ENCODE measurements around the gene OGDH.
"Not testable (repeated sequence)": the region's sequence is repeated elsewhere in the genome, so short reads cannot be mapped to it uniquely, and the experiment has no call there.

OGDH gene

DNA sequence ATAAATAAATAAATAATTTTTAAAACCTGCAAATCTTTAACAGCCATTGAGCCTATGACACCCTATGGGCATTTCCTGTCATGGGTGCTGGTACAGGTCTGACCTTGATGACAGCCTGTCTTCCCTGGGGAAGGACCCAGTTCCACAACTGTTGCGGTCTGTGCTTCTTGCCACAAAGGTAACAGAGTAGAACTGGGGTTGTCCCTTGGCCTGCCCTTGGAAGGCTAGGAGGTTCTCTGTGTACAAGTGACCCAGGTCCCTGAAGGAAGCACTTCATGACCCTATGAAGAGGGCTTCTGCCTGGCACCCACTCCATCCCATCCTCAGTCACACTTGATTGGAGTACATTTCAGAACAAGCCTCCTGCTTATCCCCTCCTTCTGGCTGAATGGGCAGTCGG, 66.9 kb downstream of the OGDH start:
- no peak for DNase-seq (ENCODE audit: low spot score)

GRCh38 chr7:44673771-44674170, 67.3 kb downstream of the OGDH start:
- DNase-seq (ENCODE audit: low spot score) = no peak

DNA sequence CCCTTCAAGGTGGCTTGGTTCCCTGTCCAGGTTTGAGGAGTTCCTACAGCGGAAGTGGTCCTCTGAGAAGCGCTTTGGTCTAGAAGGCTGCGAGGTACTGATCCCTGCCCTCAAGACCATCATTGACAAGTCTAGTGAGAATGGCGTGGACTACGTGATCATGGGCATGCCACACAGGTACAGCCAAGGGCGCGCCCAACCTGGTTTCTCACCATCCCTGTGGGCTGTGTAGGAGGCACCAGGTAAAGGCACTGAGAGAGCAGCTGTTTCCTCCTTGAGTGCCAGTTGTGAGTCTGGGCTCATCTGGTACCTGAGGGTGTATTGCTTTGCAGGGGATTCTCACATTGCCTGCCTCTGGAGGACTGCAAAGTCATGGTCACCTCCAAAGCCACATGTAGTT, 68.0 kb downstream of the OGDH start:
- DNase-seq (ENCODE audit: low spot score) = no peak

GRCh38 chr7:44676776-44677175, 70.3 kb downstream of the OGDH start:
- no peak for DNase-seq (ENCODE audit: low spot score)

- DNase-seq (ENCODE audit: low spot score) = no peak
Measured at GRCh38 chr7:44678101-44678470, 71.7 kb downstream of the OGDH start.

DNA sequence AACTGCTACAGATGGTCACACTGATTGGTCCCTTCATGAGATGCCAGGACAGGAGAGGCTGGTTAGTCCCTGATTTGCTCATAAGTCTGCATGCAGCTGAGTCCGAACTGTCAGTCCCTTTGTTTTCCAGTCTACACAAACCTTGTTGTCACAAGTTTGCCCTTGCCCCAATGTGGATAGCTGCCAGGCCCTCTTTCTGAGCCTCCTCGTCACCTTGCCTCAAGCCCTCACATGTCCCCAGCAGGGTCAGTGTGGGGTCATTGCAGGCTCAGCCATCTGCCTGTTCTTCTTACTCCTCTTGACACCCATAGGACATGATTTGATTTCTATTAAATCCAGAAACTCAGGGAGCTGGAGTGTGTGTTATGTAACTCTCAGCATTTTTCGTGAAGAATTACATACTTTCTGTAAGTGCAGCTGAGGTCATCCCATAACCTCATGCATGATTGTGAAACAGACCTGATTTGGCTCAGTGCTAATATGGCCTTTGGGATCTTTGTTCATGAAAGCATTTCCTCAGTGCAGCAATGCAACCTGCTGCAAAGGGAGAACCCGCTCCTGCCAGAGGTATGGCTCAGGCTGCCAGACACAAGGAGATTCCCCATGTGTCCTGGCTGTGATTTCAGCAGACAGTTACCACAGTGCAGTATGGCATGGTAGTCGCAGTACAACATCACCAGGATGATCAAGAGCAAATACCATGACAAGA, 72.2 kb downstream of the OGDH start:
- no peak for DNase-seq (ENCODE audit: low spot score)

DNA sequence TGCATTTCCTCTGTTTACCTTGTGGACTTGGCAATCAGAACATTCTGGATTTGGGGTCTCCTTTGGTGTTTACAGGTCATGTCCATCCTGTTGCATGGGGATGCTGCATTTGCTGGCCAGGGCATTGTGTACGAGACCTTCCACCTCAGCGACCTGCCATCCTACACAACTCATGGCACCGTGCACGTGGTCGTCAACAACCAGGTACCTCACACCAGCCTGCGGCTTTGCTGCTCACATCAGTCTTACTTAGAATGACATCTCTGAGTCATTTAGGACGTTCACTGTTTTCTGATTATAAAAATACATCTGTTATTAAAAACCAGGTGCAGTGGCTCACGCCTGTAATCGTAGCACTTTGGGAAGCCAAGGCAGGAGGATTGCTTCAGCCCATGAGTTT, 75.2 kb downstream of the OGDH start:
- DNase-seq (ENCODE audit: low spot score) = no peak

DNA sequence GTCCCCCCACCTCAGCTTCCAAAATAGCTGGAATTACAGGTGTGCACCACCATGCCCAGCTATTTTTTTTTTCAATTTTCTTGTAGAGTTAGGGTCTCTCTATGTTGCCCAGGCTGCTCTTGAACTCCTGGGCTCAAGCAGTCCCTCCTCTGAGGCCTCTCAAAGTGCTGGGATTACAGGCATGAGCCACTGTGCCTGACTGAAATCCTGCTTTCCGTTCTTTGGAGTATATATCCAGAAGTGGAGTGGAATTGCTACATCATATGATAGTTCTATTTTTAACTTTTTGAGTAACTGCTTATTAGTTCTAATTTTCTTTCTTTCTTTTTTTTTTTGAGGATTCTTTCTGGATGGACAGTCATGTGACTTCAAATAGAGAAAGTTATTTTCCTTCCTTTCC, 79.3 kb downstream of the OGDH start:
- DNase-seq (ENCODE audit: low spot score) = no peak

- no peak for DNase-seq (ENCODE audit: low spot score)
Measured at GRCh38 chr7:44689427-44689826, 83.0 kb downstream of the OGDH start.

- no peak for DNase-seq (ENCODE audit: low spot score)
Measured at GRCh38 chr7:44693641-44694313, 87.3 kb downstream of the OGDH start.

GRCh38 chr7:44694326-44694725, 87.9 kb downstream of the OGDH start:
- DNase-seq (ENCODE audit: low spot score) = no peak

DNA sequence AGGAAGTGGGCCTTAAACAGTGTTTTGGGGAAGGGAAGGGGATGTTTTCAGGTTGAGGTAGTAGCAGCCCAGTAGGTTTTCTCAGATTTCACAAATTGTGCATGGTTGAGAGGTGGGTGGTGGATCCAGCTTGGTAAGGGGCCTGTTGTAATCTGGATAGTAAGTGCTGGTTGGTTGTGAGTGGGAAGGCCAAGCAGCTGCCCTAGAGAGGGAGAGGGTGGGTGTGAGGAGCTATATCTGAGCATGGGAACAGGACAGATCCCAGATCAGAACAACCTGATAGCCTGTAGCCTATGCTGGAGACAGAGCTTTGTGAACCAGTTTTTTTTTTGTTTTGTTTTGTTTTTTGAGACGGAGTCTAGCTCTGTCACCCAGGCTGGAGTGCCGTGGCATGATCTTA, 88.3 kb downstream of the OGDH start:
- no peak for DNase-seq (ENCODE audit: low spot score)

DNA sequence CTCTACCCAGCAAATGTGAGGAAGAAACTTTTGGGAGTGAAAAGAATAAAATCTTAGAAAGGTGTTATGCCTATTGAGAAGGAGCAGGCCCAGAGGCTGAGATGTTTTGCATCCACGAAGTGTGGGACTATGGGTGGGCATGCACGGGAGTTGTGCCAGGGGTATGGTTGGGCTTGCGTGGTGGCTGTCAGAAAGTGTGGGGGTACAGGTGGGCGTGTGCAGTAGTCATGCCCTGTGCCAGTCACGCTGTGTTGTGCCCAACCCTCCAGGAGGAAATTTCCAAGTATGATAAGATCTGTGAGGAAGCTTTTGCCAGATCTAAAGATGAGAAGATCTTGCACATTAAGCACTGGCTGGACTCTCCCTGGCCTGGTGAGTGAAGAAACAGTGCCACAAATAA, 89.3 kb downstream of the OGDH start:
- no peak for DNase-seq (ENCODE audit: low spot score)

DNA sequence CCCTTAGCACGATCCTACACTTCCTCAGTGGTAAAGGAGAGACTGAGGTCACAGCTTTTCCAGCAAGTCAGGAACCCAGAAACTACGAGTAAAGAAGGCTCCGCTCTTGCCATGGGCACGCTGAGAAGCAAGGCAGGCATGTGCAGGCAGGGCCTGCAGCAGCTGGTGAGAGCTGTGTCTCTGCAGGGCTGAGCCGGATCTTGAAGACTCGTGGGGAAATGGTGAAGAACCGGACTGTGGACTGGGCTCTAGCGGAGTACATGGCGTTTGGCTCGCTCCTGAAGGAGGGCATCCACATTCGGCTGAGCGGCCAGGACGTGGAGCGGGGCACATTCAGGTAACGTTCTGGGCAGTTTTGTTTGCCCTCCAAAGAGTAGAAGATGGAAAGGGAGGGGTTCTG, 90.3 kb downstream of the OGDH start:
- no peak for DNase-seq (ENCODE audit: low spot score)

- no peak for DNase-seq (ENCODE audit: low spot score)
Measured at GRCh38 chr7:44697136-44698045, 91.0 kb downstream of the OGDH start.

DNA sequence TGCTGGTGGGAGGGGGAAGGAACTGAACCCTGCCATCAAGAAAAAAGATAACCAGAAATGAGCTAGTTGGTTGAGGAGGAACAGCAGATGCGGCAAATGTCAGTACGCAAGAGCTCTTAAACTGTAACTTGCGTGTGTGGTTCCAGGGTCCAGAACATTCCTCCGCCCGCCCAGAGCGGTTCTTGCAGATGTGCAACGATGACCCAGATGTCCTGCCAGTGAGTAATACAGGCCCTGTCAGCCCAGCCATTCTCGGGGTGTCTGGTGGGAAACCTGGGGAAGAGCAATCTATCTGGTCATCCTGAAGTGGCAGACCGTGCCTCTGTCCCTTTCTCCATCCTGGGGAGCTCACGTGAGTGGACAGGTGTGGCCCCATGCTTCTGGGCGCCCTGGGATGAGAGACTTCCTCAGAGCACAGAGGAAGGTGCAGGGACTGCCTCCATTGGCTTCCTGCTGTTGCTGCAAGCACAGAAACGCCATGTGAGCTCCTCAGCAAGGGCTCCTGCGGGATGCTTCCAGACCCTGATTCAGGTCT, 91.7 kb downstream of the OGDH start:
- DNase-seq (ENCODE audit: low spot score) = no peak

DNA sequence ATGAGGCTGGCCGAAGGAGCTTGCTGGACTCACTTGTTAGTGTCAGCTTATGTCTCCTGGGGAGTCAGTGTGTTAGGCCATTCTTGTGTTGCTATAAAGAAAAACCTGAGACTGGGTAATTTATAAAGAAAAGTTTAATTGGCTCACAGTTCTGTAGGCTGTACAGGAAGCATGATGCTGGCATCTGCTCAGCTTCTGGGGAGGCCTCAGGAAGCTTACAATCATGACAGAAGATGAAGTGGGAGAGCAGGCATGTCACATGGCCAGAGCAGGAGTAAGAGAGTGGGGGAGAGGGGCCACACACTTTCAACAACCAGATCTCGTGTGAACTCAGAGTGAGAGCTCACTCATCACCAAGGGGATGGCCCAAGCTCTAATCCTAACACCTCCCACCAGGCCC, 93.2 kb downstream of the OGDH start:
- DNase-seq (ENCODE audit: low spot score) = not testable (repeated sequence)

GRCh38 chr7:44700322-44700721, 93.9 kb downstream of the OGDH start:
- DNase-seq (ENCODE audit: low spot score) = no peak

DNA sequence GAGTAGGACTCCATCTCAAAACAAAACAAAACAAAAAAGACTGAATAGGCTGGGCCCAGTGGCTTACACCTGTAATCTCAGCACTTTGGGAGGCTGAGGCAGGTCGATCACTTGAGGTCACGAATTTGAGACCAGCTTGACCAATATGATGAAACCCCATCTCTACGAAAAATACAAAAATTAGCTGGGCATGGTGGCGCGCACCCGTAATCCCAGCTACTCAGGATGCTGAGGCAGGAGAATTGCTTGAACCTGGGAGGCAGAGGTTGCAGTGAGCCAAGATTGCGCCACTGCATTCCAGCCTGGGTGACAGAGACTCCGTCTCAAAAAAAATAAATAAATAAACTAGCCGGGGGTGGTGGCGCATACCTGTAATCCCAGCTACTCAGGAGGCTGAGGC, 97.0 kb downstream of the OGDH start:
- DNase-seq (ENCODE audit: low spot score) = not testable (repeated sequence)

DNA sequence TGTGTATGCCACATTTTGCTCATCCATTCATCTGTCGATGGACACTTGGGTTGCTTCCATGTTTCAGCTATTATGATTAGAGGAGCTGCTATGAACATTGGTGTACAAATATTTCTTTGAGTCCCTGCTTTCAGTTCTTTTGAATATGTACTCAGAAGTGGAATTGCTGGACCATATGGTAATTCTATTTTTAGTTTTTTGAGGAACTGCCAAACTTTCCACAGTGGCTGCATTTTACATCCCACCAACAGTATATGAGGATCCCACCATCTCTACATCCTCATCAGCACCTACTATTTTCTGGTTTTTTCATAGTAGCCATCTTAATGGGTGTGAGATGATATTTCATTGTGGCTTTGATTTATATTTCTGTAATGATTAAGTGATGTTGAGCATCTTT, 97.5 kb downstream of the OGDH start:
- no peak for DNase-seq (ENCODE audit: low spot score)

DNA sequence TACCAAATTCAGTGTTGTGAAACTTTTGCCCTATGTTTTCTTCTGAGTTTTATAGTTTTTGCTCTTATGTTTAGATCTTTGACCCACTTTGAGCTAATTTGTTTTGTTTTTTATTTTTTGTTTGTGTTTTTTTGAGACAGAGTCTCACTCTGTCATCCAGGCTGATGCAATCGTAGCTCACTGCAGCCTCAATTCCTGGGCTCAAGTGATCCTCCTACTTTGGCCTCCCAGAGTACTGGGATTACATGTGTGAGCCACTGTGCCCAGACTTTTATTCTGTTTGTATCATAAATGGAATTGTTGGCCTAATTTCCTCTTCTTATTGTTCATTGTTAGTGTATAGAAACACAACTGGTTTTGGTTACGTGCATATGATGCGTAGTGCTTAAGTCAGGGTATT, 99.0 kb downstream of the OGDH start:
- no peak for DNase-seq (ENCODE audit: low spot score)

GRCh38 chr7:44706788-44707557, 100.5 kb downstream of the OGDH start:
- DNase-seq (ENCODE audit: low spot score) = no peak

Data from left forelimb (tissue), 1 donor.